Adrenal gland (tissue), 5 donors: ENCODE results near the gene ACVR1.

ENCODE experiments used
- POLR2A ChIP-seq, 2 donors: fragments of 450-650 bp; IDR thresholded peaks; one replicate each; pipeline ENCODE4 v1.6.1; 2017; ENCODE audit warnings: antibody characterized with exemption in 2 of 2, mild to moderate bottlenecking in 2 of 2, moderate library complexity in 1 of 2
- TF ChIP-seq, protein P1 (sequence below), 6 experiments: fragments of 450-650 bp in 4 of 6; fragments of 200-600 bp in 2 of 6; sonication (generic) in 1 of 6; IDR thresholded peaks; 1 replicate in 5 of 6; 2 replicates in 1 of 6; pipeline versions ENCODE4 v1.5.1 to v1.8.0; 2016 to 2021; ENCODE audit warnings: antibody characterized with exemption in 6 of 6, mild to moderate bottlenecking in 2 of 6, moderate library complexity in 1 of 6
- donor health status: DM: no; HTN: no; CAD: no.

DNA sequence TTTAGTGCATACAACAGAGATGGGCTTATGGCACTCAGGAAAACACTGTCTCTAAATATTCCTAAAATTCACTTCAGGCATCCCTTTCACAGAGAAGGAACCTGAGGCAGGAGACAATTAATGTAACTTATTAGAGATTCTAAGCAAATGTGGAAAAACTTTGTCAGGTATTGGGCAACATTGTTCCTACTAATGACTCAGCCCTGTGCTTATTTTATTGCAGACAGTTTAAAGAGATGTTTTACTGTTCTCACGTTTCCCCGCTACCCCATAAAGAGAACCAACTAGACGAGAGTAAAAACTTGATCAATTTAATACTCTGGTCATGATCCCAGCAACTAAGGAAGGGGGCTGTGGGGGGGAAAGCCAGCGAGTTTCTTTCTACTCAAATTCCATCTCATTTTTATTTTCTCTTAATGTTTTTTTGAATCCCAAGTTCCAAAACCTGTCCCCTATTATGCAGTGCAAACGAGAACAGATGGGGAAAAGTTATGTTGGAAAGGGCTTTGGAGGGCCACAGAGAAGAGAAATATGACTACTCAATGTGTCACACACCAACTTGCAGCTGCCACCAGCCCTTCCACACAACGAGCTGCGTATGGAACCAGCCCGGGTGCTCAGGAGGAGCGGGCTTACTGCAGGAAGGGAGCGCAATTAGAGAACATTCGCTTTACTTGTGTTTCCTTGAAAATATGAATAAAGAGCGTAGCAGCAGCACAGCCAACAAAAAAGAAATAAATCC lies 18.7 kb upstream of the ACVR1 start:
- no peak for TF ChIP-seq POLR2A (IDR thresholded peaks at IDR 0.05)
- TF ChIP-seq, protein P1, sequence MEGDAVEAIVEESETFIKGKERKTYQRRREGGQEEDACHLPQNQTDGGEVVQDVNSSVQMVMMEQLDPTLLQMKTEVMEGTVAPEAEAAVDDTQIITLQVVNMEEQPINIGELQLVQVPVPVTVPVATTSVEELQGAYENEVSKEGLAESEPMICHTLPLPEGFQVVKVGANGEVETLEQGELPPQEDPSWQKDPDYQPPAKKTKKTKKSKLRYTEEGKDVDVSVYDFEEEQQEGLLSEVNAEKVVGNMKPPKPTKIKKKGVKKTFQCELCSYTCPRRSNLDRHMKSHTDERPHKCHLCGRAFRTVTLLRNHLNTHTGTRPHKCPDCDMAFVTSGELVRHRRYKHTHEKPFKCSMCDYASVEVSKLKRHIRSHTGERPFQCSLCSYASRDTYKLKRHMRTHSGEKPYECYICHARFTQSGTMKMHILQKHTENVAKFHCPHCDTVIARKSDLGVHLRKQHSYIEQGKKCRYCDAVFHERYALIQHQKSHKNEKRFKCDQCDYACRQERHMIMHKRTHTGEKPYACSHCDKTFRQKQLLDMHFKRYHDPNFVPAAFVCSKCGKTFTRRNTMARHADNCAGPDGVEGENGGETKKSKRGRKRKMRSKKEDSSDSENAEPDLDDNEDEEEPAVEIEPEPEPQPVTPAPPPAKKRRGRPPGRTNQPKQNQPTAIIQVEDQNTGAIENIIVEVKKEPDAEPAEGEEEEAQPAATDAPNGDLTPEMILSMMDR (IDR thresholded peaks at IDR 0.05), result no peak
